Neutrophil (primary cell): Measurements from ENCODE around the gene KDM8.
A peak's percentile ranks its signal among the peaks of the same experiment; 100 is the strongest.
"Not testable (repeated sequence)": the region's sequence is repeated elsewhere in the genome, so short reads cannot be mapped to it uniquely, and the experiment has no call there.

Experiments used
- H3K27ac ChIP-seq: fragments of 200-600 bp; sonication (generic); 2 replicates; pipeline ENCODE4 v1.5.1; 2016; ENCODE audit warnings: mild to moderate bottlenecking, moderate library complexity
- H3K27me3 ChIP-seq: fragments of 200-600 bp; sonication (generic); 2 replicates; pipeline ENCODE4 v1.6.0; 2016; ENCODE audit warnings: mild to moderate bottlenecking
- H3K36me3 ChIP-seq: fragments of 200-600 bp; sonication (generic); 2 replicates; pipeline ENCODE4 v1.5.1; 2017
- H3K4me1 ChIP-seq, 2 experiments: fragments of 200-600 bp in 1 of 2; sonication (generic) in 1 of 2; 1 replicate in 1 of 2; 2 replicates in 1 of 2; pipeline versions ENCODE4 v1.5.1 to v1.6.1; 2013 to 2016; ENCODE audit warnings: low read depth in 1 of 2, low read length in 1 of 2, mild to moderate bottlenecking in 1 of 2, moderate library complexity in 1 of 2; ENCODE audit not compliant: control insufficient read depth in 1 of 2, insufficient read depth in 1 of 2
- H3K4me3 ChIP-seq, 2 experiments: fragments of 200-600 bp in 1 of 2; sonication (generic) in 1 of 2; 1 replicate in 1 of 2; 2 replicates in 1 of 2; pipeline ENCODE4 v1.5.1; 2013 to 2016; ENCODE audit warnings: low read depth in 1 of 2, low read length in 1 of 2, mild to moderate bottlenecking in 1 of 2, moderate library complexity in 1 of 2
- H3K9me3 ChIP-seq: fragments of 200-600 bp; sonication (generic); 2 replicates; pipeline ENCODE4 v1.5.1; 2016
- TF ChIP-seq, protein P1 (sequence below): fragments of 200-600 bp; sonication (generic); IDR thresholded peaks from 2 replicates; pipeline ENCODE4 v1.5.1; 2016; ENCODE audit warnings: antibody characterized with exemption

KDM8 gene

DNA sequence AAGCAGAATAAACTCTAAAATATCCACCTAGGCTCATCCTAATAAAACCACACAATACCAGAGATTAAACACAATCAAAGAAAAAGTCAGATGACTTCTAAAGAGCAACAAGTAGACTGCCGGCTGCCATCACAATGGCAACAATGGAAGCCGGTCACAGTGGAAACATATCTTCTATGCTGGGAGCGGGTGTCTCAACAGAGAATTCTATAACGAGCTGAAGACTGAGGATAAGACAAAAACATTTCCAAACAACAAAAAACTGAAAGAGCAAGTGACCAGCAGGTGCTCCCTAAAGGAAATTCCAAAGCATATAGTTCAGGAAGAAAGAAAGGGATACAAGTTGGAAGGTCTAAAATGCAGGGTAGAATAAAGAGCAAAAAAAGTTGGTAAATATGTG, 56.4 kb downstream of the KDM8 start:
- peaks cover 7% of the 10 kb centered on the region for H3K36me3 ChIP-seq
- H3K4me1 ChIP-seq, result peaks cover 20 to 23% of the 10 kb centered on the region in 2 experiments
- H3K27ac ChIP-seq, result no peak overlapping the region
- TF ChIP-seq, protein P1, sequence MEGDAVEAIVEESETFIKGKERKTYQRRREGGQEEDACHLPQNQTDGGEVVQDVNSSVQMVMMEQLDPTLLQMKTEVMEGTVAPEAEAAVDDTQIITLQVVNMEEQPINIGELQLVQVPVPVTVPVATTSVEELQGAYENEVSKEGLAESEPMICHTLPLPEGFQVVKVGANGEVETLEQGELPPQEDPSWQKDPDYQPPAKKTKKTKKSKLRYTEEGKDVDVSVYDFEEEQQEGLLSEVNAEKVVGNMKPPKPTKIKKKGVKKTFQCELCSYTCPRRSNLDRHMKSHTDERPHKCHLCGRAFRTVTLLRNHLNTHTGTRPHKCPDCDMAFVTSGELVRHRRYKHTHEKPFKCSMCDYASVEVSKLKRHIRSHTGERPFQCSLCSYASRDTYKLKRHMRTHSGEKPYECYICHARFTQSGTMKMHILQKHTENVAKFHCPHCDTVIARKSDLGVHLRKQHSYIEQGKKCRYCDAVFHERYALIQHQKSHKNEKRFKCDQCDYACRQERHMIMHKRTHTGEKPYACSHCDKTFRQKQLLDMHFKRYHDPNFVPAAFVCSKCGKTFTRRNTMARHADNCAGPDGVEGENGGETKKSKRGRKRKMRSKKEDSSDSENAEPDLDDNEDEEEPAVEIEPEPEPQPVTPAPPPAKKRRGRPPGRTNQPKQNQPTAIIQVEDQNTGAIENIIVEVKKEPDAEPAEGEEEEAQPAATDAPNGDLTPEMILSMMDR, result no peak
- H3K9me3 ChIP-seq, result no peaks in the 10 kb centered on the region
- no peak overlapping the region for H3K4me3 ChIP-seq
- no peaks in the 10 kb centered on the region for H3K27me3 ChIP-seq

DNA sequence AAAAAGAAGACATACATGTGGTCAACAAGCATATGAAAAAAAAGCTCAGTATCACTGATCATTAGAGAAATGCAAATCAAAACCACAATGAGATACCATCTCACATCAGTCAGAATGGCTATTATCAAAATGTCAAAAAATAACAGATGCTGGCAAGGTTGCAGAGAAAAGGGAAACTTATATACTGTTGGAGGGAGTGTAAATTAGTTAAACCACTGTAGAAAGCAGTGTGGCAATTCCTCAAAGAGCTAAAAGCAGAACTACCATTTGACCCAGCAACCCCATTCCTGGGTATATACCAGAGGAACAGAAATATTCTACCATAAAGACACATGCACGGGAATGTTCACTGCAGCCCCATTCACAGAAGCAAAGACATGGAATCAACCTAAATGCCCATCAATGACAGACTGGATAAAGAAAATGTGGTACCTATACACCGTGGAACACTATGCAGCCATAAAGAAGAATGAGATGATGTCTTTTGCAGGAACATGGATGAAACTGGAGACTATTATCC, 59.6 kb downstream of the KDM8 start:
- H3K36me3 ChIP-seq, H3K27me3 ChIP-seq, H3K9me3 ChIP-seq, H3K4me3 ChIP-seq: not testable (repeated sequence)
- Histone ChIP-seq H3K27ac (peak overlapping the region; percentile 65), H3K4me1 (peaks cover 24 to 25% of the 10 kb centered on the region in 2 experiments)

DNA sequence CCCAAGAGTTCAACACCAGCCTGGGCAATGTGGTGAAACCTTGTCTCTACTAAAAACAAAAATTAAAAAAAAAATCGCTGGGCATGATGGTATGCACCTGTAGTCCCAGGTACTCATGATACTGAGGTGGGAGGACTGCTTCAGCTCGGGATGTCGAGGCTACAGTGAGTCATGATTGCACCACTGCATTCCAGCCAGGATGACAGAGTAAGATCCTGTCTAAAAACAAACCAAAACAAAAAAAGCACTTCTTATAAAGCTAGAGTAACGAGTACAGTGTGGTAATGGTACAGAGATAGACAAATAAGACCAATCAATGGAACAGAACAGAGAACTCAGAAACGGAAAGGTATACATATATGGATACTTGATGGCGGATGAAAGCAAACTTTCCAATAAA, 60.8 kb downstream of the KDM8 start:
- Histone ChIP-seq H3K27me3 (no peaks in the 10 kb centered on the region), H3K36me3 (no peaks in the 10 kb centered on the region), H3K27ac (no peak overlapping the region), H3K4me3 (no peak overlapping the region), H3K9me3 (no peaks in the 10 kb centered on the region), H3K4me1 (peaks cover 32 to 34% of the 10 kb centered on the region in 2 experiments)
- TF ChIP-seq, protein P1, result no peak

DNA sequence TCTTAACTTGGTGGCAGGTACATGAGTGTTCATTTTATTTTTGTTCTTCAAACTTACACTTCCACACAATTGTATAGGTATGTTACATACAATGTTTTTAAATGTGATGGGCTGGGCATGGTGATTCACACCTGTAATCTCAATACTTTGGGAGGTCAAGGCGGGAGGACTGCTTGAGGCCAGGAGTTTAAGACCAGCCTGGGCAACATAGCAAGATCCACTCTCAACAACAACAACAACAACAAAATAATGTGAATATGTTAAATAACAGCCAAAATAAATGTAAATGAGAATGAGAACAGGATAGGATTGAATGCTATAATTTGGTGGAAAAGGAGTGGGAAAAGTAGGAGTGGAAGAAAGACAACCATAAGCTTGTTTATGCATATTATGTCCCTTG, 62.7 kb downstream of the KDM8 start:
- Histone ChIP-seq H3K4me3 (no peak overlapping the region), H3K4me1 (peaks cover 37 to 39% of the 10 kb centered on the region in 2 experiments), H3K9me3 (no peaks in the 10 kb centered on the region), H3K27ac (no peak overlapping the region), H3K27me3 (no peaks in the 10 kb centered on the region), H3K36me3 (no peaks in the 10 kb centered on the region)
- TF ChIP-seq, protein P1, result no peak

DNA sequence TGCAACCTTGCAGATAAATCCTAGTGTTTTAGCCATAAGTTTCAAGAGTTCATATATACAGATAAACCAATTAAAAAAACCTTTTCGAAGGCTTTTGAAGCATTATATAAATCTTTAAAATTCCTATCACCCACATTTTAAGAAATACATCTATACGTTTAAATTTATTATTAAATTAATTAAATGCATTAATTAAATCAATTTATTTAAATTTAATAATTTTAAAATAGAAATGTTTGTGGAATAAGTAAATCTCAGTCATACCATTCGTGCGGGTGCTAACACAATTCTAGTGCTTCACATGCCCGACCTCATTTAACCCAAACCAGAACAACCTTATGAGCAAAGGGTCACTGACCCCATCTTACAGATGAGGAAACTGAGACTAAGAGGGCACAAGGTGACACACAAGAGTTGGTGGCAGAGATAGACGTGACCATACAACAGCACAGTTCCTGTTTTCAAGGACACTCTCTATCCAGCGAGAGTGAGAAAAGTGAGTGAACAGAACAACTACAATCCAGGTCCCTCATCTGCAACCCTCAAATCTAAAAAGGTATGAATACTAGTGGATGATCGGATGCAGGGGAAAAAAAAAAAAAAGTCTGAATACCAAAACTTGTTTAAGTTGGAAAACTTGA, 63.8 kb downstream of the KDM8 start:
- Histone ChIP-seq H3K27ac (no peak overlapping the region), H3K4me3 (no peak overlapping the region)
- TF ChIP-seq, protein P1, result no peak

More for the DNA sequence above, 63.8 kb downstream of the KDM8 start:
- Histone ChIP-seq H3K4me1 (peaks cover 46 to 49% of the 10 kb centered on the region in 2 experiments), H3K9me3 (no peaks in the 10 kb centered on the region), H3K36me3 (no peaks in the 10 kb centered on the region), H3K27me3 (no peaks in the 10 kb centered on the region)
